ENCODE data around the gene STX18. TPM values are rescaled to one million over a fixed set of nuclear protein-coding genes. Genes with fewer than 3 reads are reported as not detected.
"Not testable (repeated sequence)": the region's sequence is repeated elsewhere in the genome, so short reads cannot be mapped to it uniquely, and the experiment has no call there.

Gene STX18
- total RNA-seq, 1 donor from 2014 or later = 36.7 TPM

DNA sequence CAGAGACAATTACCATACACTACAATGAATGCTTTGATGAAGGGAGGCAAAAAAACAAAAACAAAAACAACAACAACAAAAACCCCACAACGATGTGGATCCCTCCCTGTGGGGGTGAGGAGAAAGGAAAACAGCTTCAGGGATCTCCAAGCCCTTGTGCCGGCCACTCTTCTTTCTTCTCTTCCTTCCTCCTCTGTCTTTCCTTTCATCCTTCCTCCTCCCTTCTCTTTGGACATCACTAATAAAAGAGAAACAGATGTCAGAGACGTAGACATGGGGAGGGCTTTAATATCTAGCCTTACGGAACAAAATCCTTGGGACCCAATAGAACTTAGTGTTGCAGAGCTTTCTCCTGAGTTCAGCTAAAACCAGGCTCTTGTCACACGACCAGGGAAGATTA lies 18.8 kb upstream of the STX18 start:
- H3K9me3 Mint-ChIP-seq = no peaks in the 10 kb centered on the region
- peaks cover 24% of the 10 kb centered on the region for H3K36me3 Mint-ChIP-seq
- TF ChIP-seq, protein P1, sequence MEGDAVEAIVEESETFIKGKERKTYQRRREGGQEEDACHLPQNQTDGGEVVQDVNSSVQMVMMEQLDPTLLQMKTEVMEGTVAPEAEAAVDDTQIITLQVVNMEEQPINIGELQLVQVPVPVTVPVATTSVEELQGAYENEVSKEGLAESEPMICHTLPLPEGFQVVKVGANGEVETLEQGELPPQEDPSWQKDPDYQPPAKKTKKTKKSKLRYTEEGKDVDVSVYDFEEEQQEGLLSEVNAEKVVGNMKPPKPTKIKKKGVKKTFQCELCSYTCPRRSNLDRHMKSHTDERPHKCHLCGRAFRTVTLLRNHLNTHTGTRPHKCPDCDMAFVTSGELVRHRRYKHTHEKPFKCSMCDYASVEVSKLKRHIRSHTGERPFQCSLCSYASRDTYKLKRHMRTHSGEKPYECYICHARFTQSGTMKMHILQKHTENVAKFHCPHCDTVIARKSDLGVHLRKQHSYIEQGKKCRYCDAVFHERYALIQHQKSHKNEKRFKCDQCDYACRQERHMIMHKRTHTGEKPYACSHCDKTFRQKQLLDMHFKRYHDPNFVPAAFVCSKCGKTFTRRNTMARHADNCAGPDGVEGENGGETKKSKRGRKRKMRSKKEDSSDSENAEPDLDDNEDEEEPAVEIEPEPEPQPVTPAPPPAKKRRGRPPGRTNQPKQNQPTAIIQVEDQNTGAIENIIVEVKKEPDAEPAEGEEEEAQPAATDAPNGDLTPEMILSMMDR (conservative IDR thresholded peaks at IDR 0.05) = no peak
- H3K27me3 Mint-ChIP-seq = no peaks in the 10 kb centered on the region
- H3K4me1 Mint-ChIP-seq (ENCODE audit: unreplicated experiment) = peaks cover 17% of the 10 kb centered on the region
- DNase-seq (ENCODE audit: extremely low spot score, unreplicated experiment) = no peak
- no peak overlapping the region for H3K27ac Mint-ChIP-seq
- no peak overlapping the region for H3K4me3 Mint-ChIP-seq

DNA sequence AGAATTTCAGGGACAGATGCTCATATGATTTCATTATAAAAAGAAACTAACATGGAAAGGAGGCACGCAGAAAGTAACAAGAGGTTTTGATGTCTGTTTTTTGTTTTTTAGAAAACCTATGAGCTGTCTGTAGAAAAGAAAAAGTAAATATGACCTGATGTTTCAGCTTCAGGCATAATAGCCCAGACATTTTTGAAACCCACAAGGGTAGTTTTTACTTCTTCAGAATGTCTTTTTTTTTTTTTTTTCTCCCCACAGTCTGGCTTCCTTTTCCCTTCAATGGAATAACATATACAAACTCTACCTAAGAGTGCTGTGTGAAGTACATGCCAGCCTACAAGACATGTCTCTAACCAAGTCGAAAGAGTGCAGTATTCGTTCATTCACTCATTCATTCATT lies 18.3 kb upstream of the STX18 start:
- DNase-seq (ENCODE audit: extremely low spot score, unreplicated experiment) = no peak
- peaks cover 19% of the 10 kb centered on the region for H3K36me3 Mint-ChIP-seq
- TF ChIP-seq, protein P1 (conservative IDR thresholded peaks at IDR 0.05) = no peak
- H3K4me3 Mint-ChIP-seq = no peak overlapping the region
- no peaks in the 10 kb centered on the region for H3K9me3 Mint-ChIP-seq
- no peak overlapping the region for H3K27ac Mint-ChIP-seq
- peaks cover 19% of the 10 kb centered on the region for H3K4me1 Mint-ChIP-seq (ENCODE audit: unreplicated experiment)
- no peaks in the 10 kb centered on the region for H3K27me3 Mint-ChIP-seq

DNA sequence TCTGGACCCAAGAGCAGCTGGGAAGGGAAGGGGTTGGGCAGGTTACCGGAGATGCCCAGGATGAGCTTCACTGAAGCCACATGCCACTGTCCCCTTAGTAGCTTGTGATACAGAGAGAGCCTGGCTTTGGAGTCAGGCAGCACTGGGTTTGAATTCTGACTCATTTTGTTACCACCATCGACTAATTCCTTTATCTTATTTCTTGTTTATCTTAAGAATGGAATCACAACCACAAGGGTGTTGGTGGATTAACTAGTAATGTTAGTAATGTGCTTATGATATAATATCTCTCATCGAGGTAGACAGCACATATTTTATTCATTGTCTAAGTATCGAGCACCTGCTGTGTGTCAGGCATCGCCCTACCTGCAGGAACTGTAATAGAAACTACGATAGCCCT lies 17.7 kb upstream of the STX18 start:
- Mint-ChIP-seq H3K27me3 (no peaks in the 10 kb centered on the region), H3K4me3 (no peak overlapping the region), H3K27ac (no peak overlapping the region), H3K36me3 (peaks cover 20% of the 10 kb centered on the region), H3K9me3 (no peaks in the 10 kb centered on the region), H3K4me1 (ENCODE audit: unreplicated experiment) (peaks cover 19% of the 10 kb centered on the region)
- TF ChIP-seq, protein P1 (conservative IDR thresholded peaks at IDR 0.05) = no peak
- DNase-seq (ENCODE audit: extremely low spot score, unreplicated experiment) = no peak

DNA sequence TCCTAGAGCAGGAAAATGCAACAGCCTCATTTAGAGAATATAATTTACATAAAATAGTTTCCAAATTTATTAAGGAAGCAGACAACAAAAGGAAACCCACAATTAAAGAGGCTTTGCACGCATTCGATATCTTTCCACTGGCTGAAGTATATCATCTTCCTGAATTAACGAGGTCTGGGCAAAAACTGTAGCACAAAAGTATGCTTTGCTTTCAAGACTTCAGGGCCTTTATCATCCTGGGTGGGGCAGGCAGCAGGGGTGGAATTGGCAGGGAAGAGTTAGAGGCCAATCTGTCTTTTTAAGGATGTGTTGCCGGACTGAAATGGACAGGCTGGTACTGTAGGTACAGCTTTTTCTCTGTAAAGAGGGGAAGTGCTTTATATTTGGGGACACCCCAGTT lies 17.0 kb upstream of the STX18 start:
- Mint-ChIP-seq H3K9me3 (no peaks in the 10 kb centered on the region), H3K36me3 (peaks cover 25% of the 10 kb centered on the region), H3K4me3 (no peak overlapping the region), H3K4me1 (ENCODE audit: unreplicated experiment) (peaks cover 14% of the 10 kb centered on the region), H3K27ac (no peak overlapping the region), H3K27me3 (no peaks in the 10 kb centered on the region)
- no peak for DNase-seq (ENCODE audit: extremely low spot score, unreplicated experiment)
- TF ChIP-seq, protein P1 (conservative IDR thresholded peaks at IDR 0.05) = no peak

DNA sequence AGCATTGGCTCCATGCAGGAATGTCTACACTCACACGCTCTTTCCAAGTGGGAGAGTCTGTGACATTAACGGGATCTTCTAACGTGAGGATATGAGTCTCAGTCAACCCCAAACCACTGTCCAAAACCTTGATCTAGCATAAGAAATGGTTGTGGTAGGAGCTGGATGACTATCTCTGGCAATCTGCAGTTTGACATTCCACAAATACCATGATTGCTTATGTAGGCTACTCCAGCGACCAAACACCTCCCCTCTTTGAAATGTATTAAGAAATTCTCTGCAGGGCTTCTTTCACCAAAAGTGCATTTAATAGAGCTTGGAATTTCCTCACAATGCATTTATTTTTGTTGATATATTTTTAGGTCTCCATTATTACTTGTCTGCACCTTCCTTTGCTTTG lies 14.1 kb upstream of the STX18 start:
- H3K4me1 Mint-ChIP-seq (ENCODE audit: unreplicated experiment) = peaks cover 13% of the 10 kb centered on the region
- peaks cover 33% of the 10 kb centered on the region for H3K36me3 Mint-ChIP-seq
- no peaks in the 10 kb centered on the region for H3K9me3 Mint-ChIP-seq
- no peak overlapping the region for H3K27ac Mint-ChIP-seq
- H3K27me3 Mint-ChIP-seq = no peaks in the 10 kb centered on the region
- H3K4me3 Mint-ChIP-seq = no peak overlapping the region
- no peak for DNase-seq (ENCODE audit: extremely low spot score, unreplicated experiment)
- TF ChIP-seq, protein P1 (conservative IDR thresholded peaks at IDR 0.05) = no peak

DNA sequence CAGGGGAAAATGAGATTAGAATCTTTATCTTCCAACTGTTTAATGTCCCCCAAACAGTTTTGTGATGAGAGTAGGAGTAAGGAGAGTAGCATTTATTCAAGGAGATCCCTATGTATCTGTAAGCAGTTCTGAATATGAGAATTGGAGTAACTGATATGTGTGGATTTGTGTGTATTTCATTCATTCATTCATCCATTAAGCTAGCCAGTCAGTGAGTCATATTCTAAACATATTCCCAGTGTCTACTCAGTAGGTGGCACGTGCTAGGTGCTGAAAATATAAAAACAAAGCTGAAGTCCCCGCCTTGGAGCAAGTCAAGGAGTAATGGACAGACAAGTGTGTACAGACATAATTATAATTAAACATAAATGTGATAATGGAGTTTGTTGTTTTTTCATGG lies 12.4 kb upstream of the STX18 start:
- TF ChIP-seq, protein P1 (conservative IDR thresholded peaks at IDR 0.05) = no peak
- DNase-seq (ENCODE audit: extremely low spot score, unreplicated experiment) = no peak
- no peak overlapping the region for H3K4me3 Mint-ChIP-seq
- H3K36me3 Mint-ChIP-seq = peaks cover 45% of the 10 kb centered on the region
- peaks cover 8% of the 10 kb centered on the region for H3K4me1 Mint-ChIP-seq (ENCODE audit: unreplicated experiment)
- no peaks in the 10 kb centered on the region for H3K27me3 Mint-ChIP-seq
- H3K27ac Mint-ChIP-seq = no peak overlapping the region
- H3K9me3 Mint-ChIP-seq = no peaks in the 10 kb centered on the region

DNA sequence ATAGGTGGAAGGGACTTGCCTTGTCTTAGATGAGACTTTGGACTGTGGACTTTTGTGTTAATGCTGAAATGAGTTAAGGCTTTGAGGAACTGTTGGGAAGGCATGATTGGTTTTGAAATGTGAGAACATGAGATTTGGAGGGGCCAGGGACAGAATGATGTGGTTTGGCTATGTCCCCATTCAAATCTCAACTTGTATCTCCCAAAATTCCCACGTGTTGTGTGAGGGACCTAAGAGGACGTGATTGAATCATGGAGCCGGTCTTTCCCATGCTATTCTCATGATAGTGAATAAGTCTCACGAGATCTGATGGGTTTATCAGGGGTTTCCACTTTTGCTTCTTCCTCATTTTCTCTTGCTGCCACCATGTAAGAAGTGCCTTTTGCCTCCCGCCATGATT lies 10.2 kb upstream of the STX18 start:
- not testable (repeated sequence) for H3K27ac Mint-ChIP-seq; H3K4me3 Mint-ChIP-seq; H3K9me3 Mint-ChIP-seq; H3K27me3 Mint-ChIP-seq; DNase-seq (ENCODE audit: extremely low spot score, unreplicated experiment); H3K4me1 Mint-ChIP-seq (ENCODE audit: unreplicated experiment)
- peaks cover 44% of the 10 kb centered on the region for H3K36me3 Mint-ChIP-seq

DNA sequence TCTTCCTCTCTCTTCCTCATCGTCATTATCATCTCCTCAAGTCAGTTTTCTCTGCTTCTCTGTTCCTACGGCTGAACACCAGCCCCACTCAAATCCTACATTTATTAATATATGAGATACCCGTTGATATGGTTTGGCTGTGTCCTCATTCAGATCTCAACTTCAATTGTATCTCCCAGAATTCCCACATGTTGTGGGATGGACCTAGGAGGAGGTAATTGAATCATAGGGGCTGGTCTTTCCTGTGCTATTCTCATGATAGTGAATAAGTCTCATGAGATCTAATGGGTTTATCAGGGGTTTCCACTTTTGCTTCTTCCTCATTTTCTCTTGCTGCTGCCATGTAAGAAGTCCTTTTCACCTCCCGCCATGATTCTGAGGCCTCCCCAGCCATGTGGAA lies 8.3 kb upstream of the STX18 start:
- H3K4me3 Mint-ChIP-seq, H3K27me3 Mint-ChIP-seq: not testable (repeated sequence)

More for the DNA sequence above, 8.3 kb upstream of the STX18 start:
- H3K9me3 Mint-ChIP-seq; DNase-seq (ENCODE audit: extremely low spot score, unreplicated experiment); H3K27ac Mint-ChIP-seq; H3K4me1 Mint-ChIP-seq (ENCODE audit: unreplicated experiment): not testable (repeated sequence)
- peaks cover 44% of the 10 kb centered on the region for H3K36me3 Mint-ChIP-seq
